ENCODE measurements around the gene FJX1.

FJX1 gene

DNA sequence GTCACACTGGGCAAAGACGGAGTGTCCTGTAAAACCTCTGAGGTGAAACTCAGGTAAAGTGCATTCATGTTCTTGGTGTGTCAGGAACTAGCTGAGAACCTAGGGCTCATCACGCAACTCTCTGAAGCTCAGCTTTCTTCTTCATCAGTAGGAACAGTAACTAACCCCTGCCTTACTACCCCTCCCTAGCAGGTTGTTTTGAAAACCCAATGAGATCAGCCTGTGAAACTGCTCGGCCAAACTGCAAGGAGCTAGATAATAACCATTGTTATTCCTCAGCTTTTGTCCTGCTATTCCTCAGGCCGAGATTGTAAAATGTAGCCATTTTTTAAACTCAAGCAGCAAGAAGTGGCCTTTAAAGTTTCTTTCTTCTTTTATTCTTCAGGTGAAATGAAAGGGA, 9.8 kb upstream of the FJX1 start:
- no peak for DNase-seq

DNA sequence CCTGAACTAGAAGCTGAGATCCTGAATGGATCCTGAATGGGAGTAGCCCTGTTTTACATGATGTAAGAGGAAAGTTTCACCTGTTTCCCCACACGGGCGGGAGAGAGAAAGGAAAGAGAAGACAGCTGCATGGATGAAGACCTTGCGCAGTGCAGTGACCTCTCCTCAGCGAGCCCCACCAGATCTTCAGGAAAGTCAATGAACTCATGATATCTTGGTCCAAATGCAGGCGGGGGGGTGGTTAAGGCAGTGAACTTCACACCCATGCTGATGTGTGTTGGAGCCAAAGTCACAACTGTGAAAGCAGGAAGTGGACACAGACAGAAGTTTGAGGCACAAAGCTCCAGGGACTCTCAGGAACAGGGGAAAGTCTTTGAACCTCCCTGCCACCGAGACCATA, 8.6 kb upstream of the FJX1 start:
- no peak for DNase-seq

DNA sequence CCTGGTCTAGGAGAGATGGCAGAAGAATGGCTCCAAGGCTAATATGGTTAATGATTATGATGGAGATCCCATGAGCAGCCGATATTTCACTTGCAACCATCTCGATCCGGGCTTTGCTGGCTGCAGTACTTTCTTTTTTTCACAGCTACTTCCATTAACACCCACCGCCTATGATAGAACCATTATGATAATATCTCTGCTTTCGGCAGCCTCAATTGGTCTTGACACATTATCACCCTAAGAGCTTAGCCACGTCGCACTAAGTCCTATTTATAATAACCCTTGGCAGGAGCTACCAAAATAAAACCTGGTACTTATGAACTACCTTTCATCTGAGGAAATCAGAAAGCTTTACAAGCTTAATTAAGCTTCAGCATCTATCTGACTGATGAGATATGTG, 7.6 kb upstream of the FJX1 start:
- DNase-seq: no peak

DNA sequence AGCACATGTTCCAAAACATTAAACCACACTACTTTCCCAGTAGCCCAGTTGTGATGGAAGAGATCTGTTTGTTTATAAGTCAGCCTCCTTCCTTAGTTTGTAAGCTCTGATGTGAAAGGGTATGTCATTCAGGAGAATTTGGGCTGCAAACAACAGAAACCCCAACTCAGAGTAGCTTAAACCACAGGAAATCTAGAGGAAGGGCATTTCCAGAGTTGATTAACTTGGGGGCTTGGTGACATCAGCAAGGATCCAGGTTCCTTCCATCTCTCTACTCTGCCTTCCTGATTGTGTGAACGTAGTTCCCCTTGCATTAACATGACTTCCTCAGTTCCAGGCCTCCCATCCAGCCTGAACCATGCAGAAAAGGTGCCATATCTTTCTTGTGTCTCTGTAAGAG, 6.5 kb upstream of the FJX1 start:
- DNase-seq: no peak

DNA sequence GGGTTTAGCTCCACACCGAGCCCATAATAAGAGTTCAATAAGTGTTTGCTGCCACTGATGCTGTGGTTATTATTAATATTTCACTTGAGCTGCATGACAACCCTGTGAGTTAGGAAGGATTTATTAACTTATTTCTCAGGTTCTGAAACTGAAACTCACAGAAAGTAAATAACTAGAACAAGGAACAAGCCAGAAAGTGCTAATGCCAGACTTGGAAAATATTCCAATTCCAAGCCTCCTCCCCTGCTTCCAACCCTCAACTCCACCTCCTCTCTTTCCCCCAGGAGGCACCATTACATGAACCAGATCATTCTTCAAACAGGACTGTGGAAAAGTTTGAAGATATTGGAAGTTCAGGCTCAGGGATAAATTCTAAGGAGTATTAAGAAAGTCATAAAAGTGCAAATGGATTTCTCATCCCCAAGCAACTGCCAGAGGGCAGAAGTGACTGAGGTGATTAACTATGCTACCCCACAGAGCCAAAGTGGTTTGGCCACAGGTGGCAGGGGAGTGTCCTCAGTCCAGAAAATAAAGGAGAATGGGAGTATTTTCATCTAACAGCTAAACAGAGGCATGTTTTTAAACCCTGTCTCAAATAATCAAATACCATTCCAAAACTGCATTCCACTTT, 3.2 kb upstream of the FJX1 start:
- DNase-seq: no peak

DNA sequence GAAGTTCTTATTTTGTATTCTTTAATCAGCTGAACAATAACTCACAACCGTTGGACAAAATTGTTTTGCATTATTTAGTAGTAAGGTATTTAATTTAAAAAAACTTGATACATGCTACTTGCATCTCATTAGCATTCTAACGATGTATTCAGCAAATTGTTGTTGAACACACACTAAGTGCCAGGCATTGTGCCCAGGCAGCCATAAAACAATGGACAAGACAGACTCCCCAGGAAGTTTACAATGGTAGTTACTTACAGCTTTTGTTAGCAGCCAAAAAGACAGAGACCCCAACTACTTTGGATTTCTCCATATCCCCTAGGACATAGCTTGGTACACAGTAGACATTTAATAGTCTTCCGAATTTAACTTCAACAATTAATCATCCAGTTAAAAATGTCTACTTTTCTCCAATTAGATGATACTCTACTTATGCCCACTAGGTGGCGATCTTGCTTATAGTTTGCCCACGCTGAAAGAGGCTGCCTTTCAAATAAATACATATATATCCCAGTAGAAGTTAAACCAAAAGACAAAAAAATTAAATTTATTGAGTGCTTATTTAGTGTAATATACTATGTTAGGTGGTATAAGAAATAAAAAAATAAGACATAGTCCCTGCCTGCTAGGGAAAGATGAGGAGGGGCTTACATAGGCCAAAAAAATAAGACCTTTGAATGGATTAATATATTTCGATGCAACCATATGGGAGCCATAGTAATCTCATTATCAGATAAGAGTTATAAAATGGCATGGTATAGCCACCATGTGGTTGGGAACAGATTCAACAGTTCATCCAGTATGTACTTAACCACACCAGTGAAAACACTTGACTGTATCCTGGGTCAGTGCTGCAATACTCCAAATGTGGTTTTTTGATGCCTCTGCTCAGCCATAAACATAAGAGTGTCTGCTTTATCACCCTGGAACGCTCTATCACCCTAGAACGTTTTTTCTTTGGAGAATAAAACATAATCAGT, 2.0 kb upstream of the FJX1 start:
- peak; percentile 11 for DNase-seq

DNA sequence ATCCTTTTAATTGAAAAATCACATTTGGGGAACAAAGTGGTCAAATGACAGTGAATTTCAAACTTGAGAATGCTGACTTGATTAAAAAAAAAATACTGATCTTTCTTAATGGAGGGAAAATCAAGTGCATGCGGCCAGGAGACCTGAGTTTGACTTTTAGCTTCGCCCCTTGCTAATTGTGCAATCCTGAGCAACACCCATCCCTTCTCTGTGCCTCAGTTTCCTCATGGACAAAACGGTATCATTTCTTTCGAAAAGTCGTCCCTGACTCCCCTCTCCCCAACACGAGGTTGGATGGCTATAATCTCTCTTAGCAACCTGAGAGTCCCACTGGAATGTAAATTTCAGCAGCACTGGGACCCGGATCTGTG, 959 bp upstream of the FJX1 start:
- DNase-seq: no peak

DNA sequence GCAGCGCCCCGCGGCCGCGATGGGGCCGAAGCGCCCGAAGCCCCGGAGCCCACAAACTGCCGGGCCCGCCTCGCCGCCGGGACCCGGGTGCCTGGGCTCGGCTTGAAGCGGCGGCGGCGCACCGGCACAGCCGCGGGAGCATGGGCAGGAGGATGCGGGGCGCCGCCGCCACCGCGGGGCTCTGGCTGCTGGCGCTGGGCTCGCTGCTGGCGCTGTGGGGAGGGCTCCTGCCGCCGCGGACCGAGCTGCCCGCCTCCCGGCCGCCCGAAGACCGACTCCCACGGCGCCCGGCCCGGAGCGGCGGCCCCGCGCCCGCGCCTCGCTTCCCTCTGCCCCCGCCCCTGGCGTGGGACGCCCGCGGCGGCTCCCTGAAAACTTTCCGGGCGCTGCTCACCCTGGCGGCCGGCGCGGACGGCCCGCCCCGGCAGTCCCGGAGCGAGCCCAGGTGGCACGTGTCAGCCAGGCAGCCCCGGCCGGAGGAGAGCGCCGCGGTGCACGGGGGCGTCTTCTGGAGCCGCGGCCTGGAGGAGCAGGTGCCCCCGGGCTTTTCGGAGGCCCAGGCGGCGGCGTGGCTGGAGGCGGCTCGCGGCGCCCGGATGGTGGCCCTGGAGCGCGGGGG, 346 bp downstream of the FJX1 start:
- DNase-seq: peak; percentile 6

DNA sequence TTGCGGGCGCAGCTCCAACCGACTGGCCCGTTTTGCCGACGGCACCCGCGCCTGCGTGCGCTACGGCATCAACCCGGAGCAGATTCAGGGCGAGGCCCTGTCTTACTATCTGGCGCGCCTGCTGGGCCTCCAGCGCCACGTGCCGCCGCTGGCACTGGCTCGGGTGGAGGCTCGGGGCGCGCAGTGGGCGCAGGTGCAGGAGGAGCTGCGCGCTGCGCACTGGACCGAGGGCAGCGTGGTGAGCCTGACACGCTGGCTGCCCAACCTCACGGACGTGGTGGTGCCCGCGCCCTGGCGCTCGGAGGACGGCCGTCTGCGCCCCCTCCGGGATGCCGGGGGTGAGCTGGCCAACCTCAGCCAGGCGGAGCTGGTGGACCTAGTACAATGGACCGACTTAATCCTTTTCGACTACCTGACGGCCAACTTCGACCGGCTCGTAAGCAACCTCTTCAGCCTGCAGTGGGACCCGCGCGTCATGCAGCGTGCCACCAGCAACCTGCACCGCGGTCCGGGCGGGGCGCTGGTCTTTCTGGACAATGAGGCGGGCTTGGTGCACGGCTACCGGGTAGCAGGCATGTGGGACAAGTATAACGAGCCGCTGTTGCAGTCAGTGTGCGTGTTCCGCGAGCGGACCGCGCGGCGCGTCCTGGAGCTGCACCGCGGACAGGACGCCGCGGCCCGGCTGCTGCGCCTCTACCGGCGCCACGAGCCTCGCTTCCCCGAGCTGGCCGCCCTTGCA, 1.0 kb downstream of the FJX1 start:
- DNase-seq: no peak

DNA sequence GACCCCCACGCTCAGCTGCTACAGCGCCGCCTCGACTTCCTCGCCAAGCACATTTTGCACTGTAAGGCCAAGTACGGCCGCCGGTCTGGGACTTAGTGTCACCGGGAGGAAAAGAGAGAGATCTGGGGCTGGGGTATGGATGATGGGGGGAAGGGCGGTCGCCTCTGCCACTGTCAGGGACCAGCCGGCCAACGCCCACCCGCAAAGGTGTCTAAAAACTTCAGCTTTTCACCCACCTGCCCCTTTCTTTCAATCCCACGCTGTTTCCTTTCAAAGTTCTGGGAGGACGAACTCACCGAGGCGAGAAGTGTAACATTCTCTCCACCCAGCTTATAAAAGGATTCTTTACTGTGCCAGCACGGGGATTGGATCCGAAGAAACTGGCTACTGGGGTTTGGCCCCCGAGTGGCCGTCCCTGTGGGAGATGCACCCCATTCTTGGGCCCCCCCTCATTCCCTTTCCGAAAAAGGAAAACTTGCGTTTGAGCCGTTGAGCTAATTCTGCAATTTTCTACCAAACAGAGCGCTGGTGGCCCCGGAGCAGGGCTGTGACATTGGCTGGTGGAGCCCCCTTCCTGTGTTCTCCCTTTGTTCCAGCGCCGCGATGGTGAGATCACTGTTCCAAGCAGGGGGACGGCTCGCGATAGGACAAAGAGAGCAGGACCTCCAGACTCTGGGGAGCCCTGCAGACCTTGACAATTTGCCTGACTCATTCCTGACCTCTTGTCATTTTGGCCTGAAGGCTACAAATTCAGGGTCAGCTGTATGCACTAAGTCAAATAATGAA, 1.8 kb downstream of the FJX1 start:
- no peak for DNase-seq

DNA sequence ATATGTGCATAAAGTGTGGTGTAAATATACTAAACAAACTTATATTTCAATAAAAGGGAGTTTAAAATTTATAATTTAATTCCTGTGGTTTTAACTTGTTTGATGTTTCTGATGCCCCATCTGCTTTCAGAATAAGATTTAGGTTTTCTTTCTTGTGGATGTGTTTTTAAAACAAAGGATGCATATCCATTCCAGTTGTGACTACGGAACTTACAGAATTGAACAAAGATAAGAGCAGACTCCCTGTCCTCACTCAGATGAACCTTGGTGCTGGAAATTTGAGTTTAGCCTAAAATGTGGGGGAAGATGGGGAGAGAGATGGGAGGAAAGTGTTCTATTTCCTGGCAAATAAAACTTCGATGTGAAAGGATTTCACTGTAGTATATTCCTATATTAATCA, 2.5 kb downstream of the FJX1 start:
- no peak for DNase-seq

DNA sequence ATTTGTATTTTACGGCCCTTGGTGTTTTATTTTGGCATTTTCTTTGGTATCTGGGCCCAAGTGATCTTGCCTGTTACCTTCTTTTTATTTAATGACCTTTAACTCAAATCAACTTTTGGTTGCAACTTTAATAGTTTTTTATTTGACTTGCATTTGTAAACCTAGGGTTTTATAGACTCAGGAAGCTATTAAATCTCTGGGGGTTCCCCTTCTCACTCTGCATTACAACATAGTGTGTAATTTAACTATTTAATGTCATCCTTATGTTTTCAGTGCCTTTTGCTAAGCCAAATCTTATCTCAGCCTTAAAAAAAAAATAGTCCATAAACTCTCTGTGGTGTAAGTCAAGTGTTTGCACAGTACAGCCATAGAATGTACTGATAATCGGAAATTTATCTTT, 3.4 kb downstream of the FJX1 start:
- DNase-seq: no peak

DNA sequence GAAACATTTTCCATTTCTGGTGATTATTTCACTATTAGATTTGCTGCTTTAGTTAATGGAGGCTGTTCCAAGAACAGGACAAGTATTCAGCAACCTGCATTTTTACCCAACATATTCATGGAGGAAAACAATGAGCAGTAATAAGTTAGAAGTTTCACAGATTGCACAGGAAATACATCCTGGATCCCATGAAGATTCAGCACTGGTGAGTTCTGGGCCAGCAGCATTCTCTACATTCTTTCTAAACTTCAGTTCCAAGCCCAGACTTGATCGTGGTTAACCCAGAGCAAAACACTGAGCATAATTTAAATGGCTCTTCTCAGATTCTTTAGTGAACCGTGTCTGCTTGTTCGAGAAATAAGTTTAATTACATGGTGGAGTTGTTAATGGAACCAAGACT, 3.8 kb downstream of the FJX1 start:
- DNase-seq: no peak

DNA sequence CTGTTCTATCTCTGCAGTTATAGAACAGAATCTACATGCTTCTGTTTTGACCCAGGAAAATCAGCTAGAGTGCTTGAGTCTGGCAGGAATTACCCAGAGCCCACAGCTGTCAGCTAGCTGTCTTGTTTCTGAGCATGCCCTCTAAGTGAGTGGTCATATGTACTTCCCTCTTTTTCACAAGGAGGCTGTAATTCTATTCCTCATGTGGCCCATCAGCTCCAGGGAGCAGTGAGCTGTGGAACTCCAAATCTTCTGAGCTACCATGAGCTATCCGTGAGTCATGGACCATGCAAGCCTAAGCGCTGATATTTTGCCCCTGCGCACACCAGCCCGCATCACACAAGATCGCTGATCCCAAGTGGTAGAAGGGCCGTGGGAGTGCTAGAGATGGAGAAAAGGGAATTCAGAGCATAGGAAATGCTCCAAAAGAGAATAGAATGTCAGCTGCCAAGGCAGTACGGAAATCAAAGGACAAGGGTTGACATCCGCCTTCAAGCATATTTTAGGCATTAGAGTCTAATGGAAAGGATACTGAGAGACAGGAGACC, 5.4 kb downstream of the FJX1 start:
- DNase-seq: no peak

DNA sequence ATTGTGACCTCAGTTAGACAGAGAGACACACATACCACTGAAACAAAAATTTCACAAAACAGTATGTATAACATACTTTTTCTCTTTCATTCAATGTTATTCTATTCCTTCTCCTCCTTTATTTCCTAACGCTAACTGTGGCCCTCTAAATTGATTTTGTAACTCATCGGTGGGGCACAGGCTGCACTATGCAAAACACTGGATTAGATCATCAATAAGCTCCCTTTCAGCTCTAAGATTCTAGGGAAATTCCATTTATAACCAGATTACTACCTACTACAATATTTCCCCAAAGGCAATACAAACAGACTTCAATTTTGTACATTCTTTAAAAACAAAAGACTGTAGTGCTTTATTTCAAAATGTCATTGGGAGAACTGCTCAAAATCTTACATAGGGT, 6.1 kb downstream of the FJX1 start:
- DNase-seq: no peak

DNA sequence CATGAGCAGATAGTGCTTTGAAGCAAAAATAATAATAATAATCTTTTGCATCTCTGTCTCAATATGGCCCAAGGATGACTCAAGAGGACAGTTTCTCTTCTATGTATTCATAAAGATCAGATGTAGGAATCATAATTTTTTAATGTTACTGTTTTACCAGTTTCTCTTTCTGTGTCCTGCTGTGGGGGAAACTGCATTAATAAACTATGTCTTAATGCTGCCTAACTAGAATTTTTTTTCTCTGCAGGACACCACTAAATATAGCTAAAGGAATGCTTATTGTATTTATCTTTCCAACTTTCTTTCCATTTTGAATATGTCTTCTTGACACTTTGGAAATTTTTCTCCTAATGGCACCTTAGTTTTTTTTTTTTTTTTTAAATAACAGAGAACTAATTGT, 6.5 kb downstream of the FJX1 start:
- DNase-seq: no peak

DNA sequence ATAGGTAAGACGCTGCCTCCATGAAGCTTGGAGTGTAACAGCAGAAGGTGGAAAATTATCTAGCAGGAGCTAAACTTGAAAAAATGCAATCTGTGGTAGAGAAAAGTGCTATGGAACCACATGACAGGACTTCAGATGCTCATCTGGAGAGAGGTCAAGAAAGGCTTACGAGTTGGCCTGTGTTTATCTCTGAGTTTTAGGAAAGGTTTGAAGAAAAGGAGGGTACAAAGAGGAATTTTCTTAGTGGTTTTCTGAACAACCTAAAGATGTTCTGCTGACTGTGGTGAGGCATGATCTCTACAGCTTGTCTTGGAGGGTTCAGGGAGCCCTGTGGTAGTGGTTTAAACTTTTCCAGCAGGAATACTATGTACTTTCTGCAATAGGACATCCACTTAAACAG, 8.2 kb downstream of the FJX1 start:
- no peak for DNase-seq

DNA sequence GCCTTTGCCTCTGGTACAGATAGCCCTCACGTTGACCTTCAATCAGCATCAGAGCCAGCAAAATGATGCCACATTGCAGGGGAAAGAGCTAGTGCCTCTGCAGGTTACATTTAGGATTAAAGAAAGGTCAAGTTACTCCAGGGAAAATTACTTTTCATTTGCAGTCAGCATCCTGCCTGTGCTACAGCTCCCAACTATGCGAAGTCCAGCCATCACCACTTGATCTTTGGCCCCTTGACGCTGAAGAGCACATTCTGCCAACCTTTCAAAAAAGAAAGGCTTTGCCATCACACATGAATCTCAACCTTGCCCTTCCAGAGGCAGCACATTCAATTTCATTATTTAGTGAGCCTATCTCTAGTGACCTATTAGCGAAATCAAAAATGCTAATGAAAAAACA, 11.3 kb downstream of the FJX1 start:
- no peak for DNase-seq

DNA sequence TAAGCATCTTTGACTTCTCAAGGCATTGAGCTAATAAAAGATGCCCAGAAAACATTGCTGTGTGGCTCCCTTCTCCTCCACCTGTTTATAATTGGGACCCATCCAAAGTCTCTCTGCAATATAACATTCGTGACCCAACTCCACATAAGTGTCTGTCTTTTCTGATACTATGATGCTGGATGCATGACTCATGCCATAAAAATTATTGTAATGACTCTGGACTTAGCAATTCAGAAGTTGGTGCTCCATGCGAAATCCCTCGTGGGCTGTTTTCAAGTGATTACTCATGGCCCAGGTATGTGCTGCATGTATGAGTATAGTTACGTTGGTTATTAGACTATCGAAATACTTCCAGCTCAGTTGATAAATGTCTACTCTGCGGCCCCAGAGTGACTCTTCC, 11.7 kb downstream of the FJX1 start:
- DNase-seq: no peak

DNA sequence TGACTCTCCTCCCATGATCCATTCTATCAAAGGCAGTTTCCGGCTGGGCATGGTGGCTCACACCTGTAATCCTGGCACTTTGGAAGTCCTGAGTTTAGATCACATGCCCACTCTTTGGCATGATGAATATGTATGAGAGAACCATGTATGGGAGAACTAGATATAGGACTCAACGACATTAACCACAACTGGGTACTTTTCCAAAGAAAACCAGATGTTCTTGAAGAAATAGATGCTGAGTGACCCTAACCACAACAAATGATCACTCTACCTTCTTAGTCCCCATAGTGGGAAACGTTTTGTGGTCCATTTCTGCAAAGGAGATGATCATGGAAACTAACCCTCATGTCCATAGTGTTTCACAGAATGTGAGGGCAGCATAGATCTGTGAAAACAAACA, 13.6 kb downstream of the FJX1 start:
- no peak for DNase-seq

DNA sequence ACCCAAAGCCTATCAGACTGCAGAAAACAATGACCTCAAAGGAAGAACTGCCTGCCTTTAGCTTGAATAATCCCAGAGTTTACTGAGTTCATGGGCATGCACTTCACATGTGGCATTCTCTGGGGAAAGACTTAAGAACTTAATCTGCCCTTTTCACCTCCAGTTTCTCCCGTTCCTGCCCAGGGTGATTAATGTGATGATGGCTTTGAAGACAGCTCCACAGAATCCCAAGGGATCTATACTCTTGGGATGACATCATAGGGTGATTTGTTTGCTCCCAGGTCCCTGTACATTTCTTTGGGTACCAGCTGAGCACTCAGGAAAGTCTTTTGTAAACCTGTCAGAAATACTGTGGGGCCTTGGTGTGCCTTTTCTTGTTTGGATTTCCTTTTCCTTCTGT, 14.0 kb downstream of the FJX1 start:
- DNase-seq: no peak

DNA sequence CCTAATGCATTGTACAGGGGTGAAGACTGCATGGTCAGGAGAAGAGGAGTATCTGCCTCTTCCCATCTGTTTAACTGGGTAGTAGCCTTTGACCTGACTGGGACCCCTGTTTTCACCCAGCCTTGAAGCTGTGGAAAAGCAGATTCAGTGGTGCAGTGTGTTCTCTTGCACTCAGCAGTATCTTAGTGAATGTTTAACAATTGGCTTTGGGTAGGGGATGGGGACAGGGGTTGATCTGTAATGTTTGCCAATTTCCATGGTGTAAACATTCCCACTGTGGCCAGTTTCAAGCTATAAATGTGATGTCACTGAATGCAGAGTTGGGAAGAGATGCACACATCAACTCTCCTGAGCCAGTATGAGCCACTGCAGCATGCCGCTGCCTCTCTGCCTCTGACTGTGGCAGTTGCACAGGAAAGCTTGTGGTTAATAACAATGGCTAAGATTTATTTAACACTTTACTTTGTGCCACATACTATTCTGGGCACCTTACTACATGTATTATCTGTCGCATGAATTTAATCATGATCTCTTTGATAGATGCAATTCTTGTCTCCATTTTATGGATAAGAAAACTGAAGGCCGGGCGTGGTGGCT, 15.7 kb downstream of the FJX1 start:
- no peak for DNase-seq

All from activated T-cell treated with anti-CD3 and anti-CD28 coated beads for 4 hours (primary cell).